SU-DHL-6 (cell line): Measurements from ENCODE around the gene DAPK2.

Source experiments
- CTCF ChIP-seq: fragments of 200-600 bp; sonication (generic); IDR thresholded peaks from one replicate; pipeline ENCODE4 v1.5.1; 2017; ENCODE audit warnings: antibody characterized with exemption, mild to moderate bottlenecking, low read length, moderate library complexity; ENCODE audit not compliant: insufficient read depth, poor library complexity, severe bottlenecking
- EZH2phosphoT487 ChIP-seq: fragments of 200-600 bp; sonication (generic), shearing (Covaris generic); conservative IDR thresholded peaks from 2 replicates; pipeline ENCODE4 v1.6.1; 2018; ENCODE audit warnings: mild to moderate bottlenecking, antibody characterized with exemption, low read length, moderate library complexity, mixed read lengths

- TF ChIP-seq CTCF (no peak), EZH2phosphoT487 (no peak)
Measured at GRCh38 chr15:63973212-63974009, 72.9 kb downstream of the DAPK2 start.
